Measurements from ENCODE around the gene PRUNE1.
A peak's percentile ranks its signal among the peaks of the same experiment; 100 is the strongest.

PRUNE1 gene

GRCh38 chr1:151059109-151060006 is 51.1 kb downstream of the PRUNE1 start, which contains the start of gene CDC42SE1:
TSS of gene CDC42SE1 (minus strand) at chr1:151059622. CDS start at chr1:151055730, 3,892 bp downstream.
- H2AFZ ChIP-seq (ENCODE audit: low read depth, low read length) = peak within 1 kb of the TSS; percentile 92
- H3K36me3 ChIP-seq (replicated peaks; ENCODE audit: low read depth, low read length) = peaks cover 32% of the 10 kb centered on the region
- peak within 1 kb of the TSS; percentile 96 for H3K4me2 ChIP-seq (ENCODE audit: low read length)
- TF ChIP-seq CTCF (IDR thresholded peaks at IDR 0.05; ENCODE audit: low read depth, low read length) = peak; percentile 65
- TF ChIP-seq EZH2phosphoT487 (IDR thresholded peaks at IDR 0.05; ENCODE audit: low read depth) = no peak
- peak within 1 kb of the TSS; percentile 95 for H3K9ac ChIP-seq (ENCODE audit: low read length)
- H3K27ac ChIP-seq (ENCODE audit: low read length) = peak within 1 kb of the TSS; percentile 65
- H3K4me1 ChIP-seq (ENCODE audit: low read length) = peaks cover 26% of the 10 kb centered on the region
- H3K4me3 ChIP-seq (ENCODE audit: low read length) = peak within 1 kb of the TSS; percentile 89
- H3K79me2 ChIP-seq (ENCODE audit: low read length) = peaks cover 46% of the 10 kb centered on the region
- no peaks in the 10 kb centered on the region for H3K27me3 ChIP-seq (ENCODE audit: low read depth, low read length)
- peaks cover 23% of the 10 kb centered on the region for H4K20me1 ChIP-seq (ENCODE audit: insufficient read depth, low read length)
- no peaks in the 10 kb centered on the region for H3K9me3 ChIP-seq (ENCODE audit: insufficient read depth, low read length)

- peak within 1 kb of the TSS; percentile 95 for H3K9ac ChIP-seq (ENCODE audit: low read length)
- TF ChIP-seq EZH2phosphoT487 (IDR thresholded peaks at IDR 0.05; ENCODE audit: low read depth) (no peak), CTCF (IDR thresholded peaks at IDR 0.05; ENCODE audit: low read depth, low read length) (peak; percentile 33)
- peaks cover 24% of the 10 kb centered on the region for H3K36me3 ChIP-seq (replicated peaks; ENCODE audit: low read depth, low read length)
- H3K4me3 ChIP-seq (ENCODE audit: low read length) = peak within 1 kb of the TSS; percentile 89
- H4K20me1 ChIP-seq (ENCODE audit: insufficient read depth, low read length) = peaks cover 23% of the 10 kb centered on the region
- H3K27ac ChIP-seq (ENCODE audit: low read length) = peak within 1 kb of the TSS; percentile 65
- no peaks in the 10 kb centered on the region for H3K9me3 ChIP-seq (ENCODE audit: insufficient read depth, low read length)
- peak within 1 kb of the TSS; percentile 96 for H3K4me2 ChIP-seq (ENCODE audit: low read length)
- H2AFZ ChIP-seq (ENCODE audit: low read depth, low read length) = peak within 1 kb of the TSS; percentile 92
- peaks cover 46% of the 10 kb centered on the region for H3K79me2 ChIP-seq (ENCODE audit: low read length)
- no peaks in the 10 kb centered on the region for H3K27me3 ChIP-seq (ENCODE audit: low read depth, low read length)
- H3K4me1 ChIP-seq (ENCODE audit: low read length) = peaks cover 26% of the 10 kb centered on the region
Measured at GRCh38 chr1:151060007-151060656, 51.9 kb downstream of the PRUNE1 start, which contains the start of gene MLLT11. TSS of gene MLLT11 (plus strand) at chr1:151060397. CDS start at chr1:151067225, 6,828 bp downstream.

- H3K27me3 ChIP-seq (ENCODE audit: low read depth, low read length) = no peaks in the 10 kb centered on the region
- no peaks in the 10 kb centered on the region for H3K9me3 ChIP-seq (ENCODE audit: insufficient read depth, low read length)
- peaks cover 17% of the 10 kb centered on the region for H3K36me3 ChIP-seq (replicated peaks; ENCODE audit: low read depth, low read length)
- peak overlapping the region; percentile 95 for H3K9ac ChIP-seq (ENCODE audit: low read length)
- peak overlapping the region; percentile 89 for H3K4me3 ChIP-seq (ENCODE audit: low read length)
- TF ChIP-seq CTCF (IDR thresholded peaks at IDR 0.05; ENCODE audit: low read depth, low read length) (no peak), EZH2phosphoT487 (IDR thresholded peaks at IDR 0.05; ENCODE audit: low read depth) (no peak)
- no peak overlapping the region for H3K27ac ChIP-seq (ENCODE audit: low read length)
- H2AFZ ChIP-seq (ENCODE audit: low read depth, low read length) = peak overlapping the region; percentile 92
- peaks cover 26% of the 10 kb centered on the region for H3K4me1 ChIP-seq (ENCODE audit: low read length)
- H4K20me1 ChIP-seq (ENCODE audit: insufficient read depth, low read length) = peaks cover 20% of the 10 kb centered on the region
- H3K4me2 ChIP-seq (ENCODE audit: low read length) = peak overlapping the region; percentile 96
- H3K79me2 ChIP-seq (ENCODE audit: low read length) = peaks cover 42% of the 10 kb centered on the region
Measured at GRCh38 chr1:151060657-151061421, 52.6 kb downstream of the PRUNE1 start.
